K562 (cell line): ENCODE results near the gene TK1. TPM values are rescaled to one million over a fixed set of nuclear protein-coding genes. Genes with fewer than 3 reads are reported as not detected.

Source experiments
- ARID2 ChIP-seq: fragments of 450-650 bp; IDR thresholded peaks from 2 replicates; pipeline ENCODE4 v1.6.1; 2017; ENCODE audit warnings: antibody characterized with exemption, mild to moderate bottlenecking
- DMBX1 ChIP-seq: fragments of 250-450 bp; sonication (Bioruptor Pico); IDR thresholded peaks from 2 replicates; pipeline ENCODE4 v1.8.0; 2022; ENCODE audit warnings: inconsistent platforms, mild to moderate bottlenecking, moderate library complexity, borderline replicate concordance
- EWSR1 ChIP-seq: fragments of 450-650 bp; IDR thresholded peaks from 2 replicates; pipeline ENCODE4 v1.6.1; 2018; ENCODE audit warnings: borderline replicate concordance, mild to moderate bottlenecking, low read depth, moderate library complexity; ENCODE audit not compliant: partially characterized antibody
- FIP1L1 ChIP-seq: fragments of 200-400 bp; formaldehyde crosslinking; IDR thresholded peaks from 2 replicates; pipeline ENCODE4 v1.6.1; 2018; ENCODE audit warnings: mild to moderate bottlenecking, low read depth, low read length; ENCODE audit not compliant: poor library complexity, severe bottlenecking
- HSF4 ChIP-seq: fragments of 250-450 bp; sonication (Bioruptor Pico); IDR thresholded peaks from 2 replicates; pipeline ENCODE4 v2.1.2; 2022; ENCODE audit warnings: mild to moderate bottlenecking, moderate library complexity, borderline replicate concordance
- KHSRP ChIP-seq: fragments of 450-650 bp; IDR thresholded peaks from 2 replicates; pipeline ENCODE4 v1.6.1; 2017
- MCM5 ChIP-seq: fragments of 450-650 bp; IDR thresholded peaks from 2 replicates; pipeline ENCODE4 v1.6.1; 2016; ENCODE audit warnings: low read depth
- NCOA2 ChIP-seq, 2 experiments: fragments of 450-650 bp; IDR thresholded peaks; 2 replicates each; pipeline ENCODE4 v1.6.1; 2018; ENCODE audit warnings: mild to moderate bottlenecking in 2 of 2, moderate library complexity in 1 of 2; ENCODE audit not compliant: partially characterized antibody in 2 of 2
- RFX7 ChIP-seq: fragments of 250-450 bp; sonication (Bioruptor Pico); IDR thresholded peaks from 2 replicates; pipeline ENCODE4 v1.5.1; 2021; ENCODE audit warnings: mild to moderate bottlenecking
- SAFB2 ChIP-seq: fragments of 200-400 bp; formaldehyde crosslinking; IDR thresholded peaks from 2 replicates; pipeline ENCODE4 v1.6.1; 2018; ENCODE audit warnings: borderline replicate concordance, low read length, low read depth, moderate library complexity; ENCODE audit not compliant: severe bottlenecking
- SRF ChIP-seq, 2 experiments: fragments of 250-450, 450-650 bp in 1 of 2; sonication (Bioruptor Pico) in 1 of 2; sonication (generic) in 1 of 2; formaldehyde crosslinking; IDR thresholded peaks; 2 replicates each; pipeline versions ENCODE4 v1.5.0 to v1.5.1; 2020 to 2022; ENCODE audit warnings: mild to moderate bottlenecking in 1 of 2, missing genetic modification reagents in 1 of 2
- ZNF140 ChIP-seq: fragments of 250-450 bp; sonication (Bioruptor Pico); IDR thresholded peaks from 2 replicates; pipeline ENCODE4 v1.8.0; 2021; ENCODE audit warnings: moderate library complexity, mild to moderate bottlenecking, inconsistent platforms
- ZNF274 ChIP-seq: IDR thresholded peaks from 2 replicates; pipeline ENCODE4 v1.6.1; 2011; ENCODE audit warnings: low read depth, mild to moderate bottlenecking, low read length, moderate library complexity, borderline replicate concordance
- ZNF644 ChIP-seq: fragments of 200-800 bp; sonication (Bioruptor generic); IDR thresholded peaks from 2 replicates; pipeline ENCODE4 v1.6.1; 2016; ENCODE audit warnings: low read depth, missing genetic modification characterization, missing compliant biosample characterization
- polyA plus RNA-seq, 8 experiments: library from polyadenylated mRNA; depleted of rRNA in 4 of 8; stranded (reverse) in 5 of 8; unstranded in 3 of 8; fragments of >200 nt; fragmentation: Nextera tagmentation in 2 of 8; fragmentation: Illumina TruSeq in 1 of 8; extraction: Ambion mirVana in 2 of 8; extraction: Trizol in 1 of 8; gene quantifications; 2 replicates each; pipeline versions ENCODE4 v1.2.1 to v1.2.3, GENCODE V29; 2011 to 2014; ENCODE audit warnings: inconsistent platforms in 1 of 8, missing spikeins in 1 of 8
- total RNA-seq, 7 experiments: library from RNA; depleted of rRNA in 6 of 7; stranded (reverse); fragments of >200 nt in 6 of 7; fragmentation: Illumina TruSeq in 2 of 7; extraction: Trizol in 2 of 7; gene quantifications; 2 replicates each; pipeline versions ENCODE4 v1.2.1 to v1.2.3, GENCODE V29; 2011 to 2021; ENCODE audit warnings: low replicate concordance in 1 of 7

Gene TK1
- total and polyA plus RNA-seq, 9 of the 15 experiments (the other 6 are each of a cell fraction or from before 2014, with no cell fraction given) = 8.4 to 280 (median 103) TPM

DNA sequence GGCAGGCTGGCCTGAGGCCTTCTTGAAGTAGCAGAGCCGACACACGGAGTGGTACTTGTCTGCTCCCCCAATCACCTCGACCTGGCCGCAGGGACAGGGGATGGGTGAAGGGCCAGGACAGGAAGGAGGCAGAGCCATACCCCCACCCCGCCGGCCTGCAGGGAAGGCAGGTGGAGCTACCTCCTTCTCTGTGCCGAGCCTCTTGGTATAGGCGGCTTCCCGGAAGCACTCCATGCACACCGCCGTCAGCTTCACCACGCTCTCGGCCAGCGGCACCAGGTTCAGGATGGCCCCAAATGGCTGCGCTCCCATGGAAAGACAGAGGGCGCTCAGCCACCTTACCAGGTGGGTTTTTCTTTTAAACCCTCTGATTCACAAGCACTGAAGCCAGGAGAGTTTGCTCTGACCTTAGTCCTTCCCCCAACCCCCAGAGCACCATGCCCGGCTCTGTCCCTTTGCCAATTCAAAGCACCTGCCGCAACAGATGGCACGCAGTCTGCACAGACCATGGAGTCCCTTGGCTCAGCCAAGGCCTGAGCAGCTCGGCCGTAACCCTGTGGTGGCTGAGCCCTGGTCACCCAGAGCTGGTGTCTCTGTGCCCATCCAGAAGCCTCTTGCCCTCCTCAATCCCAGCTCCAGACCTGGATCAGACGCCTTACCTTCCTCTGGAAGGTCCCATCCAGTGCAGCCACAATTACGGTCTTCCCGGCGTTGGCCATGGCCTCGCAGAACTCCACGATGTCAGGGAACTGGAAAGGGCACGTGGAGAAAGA, 11.8 kb downstream of the TK1 start (continued):
- TF ChIP-seq MCM5 (no peak), ARID2 (no peak), NCOA2 (IDR thresholded peaks at IDR 0.05; ENCODE audit: partially characterized antibody in 2 of 2) (no peak), ZNF140 (no peak), ZNF274 (no peak), EWSR1 (no peak), RFX7 (CRISPR knock-in tag) (no peak), HSF4 (no peak), SRF (CRISPR knock-in tag; IDR thresholded peaks at IDR 0.05) (no peak), ZNF644 (tag) (no peak), FIP1L1 (peak; percentile 18), KHSRP (no peak), DMBX1 (CRISPR knock-in tag) (no peak), SAFB2 (no peak)
- TF ChIP-seq, all 486 proteins: peak for 9
